HS-27A (cell line): ENCODE measurements around the gene EIF1.
"Not testable (repeated sequence)": the region's sequence is repeated elsewhere in the genome, so short reads cannot be mapped to it uniquely, and the experiment has no call there.

ENCODE experiments used
- DNase-seq: peaks from one replicate; pipeline ENCODE4 v3.0.0-alpha.2; 2012; ENCODE audit warnings: low read depth, missing footprints

Gene EIF1

GRCh38 chr17:41678907-41679739, 9.6 kb upstream of the EIF1 start:
- DNase-seq: no peak

- no peak for DNase-seq
Measured at GRCh38 chr17:41679740-41680425, 8.8 kb upstream of the EIF1 start.

- no peak for DNase-seq
Measured at GRCh38 chr17:41680426-41681040, 8.2 kb upstream of the EIF1 start.

GRCh38 chr17:41681776-41682175, 6.9 kb upstream of the EIF1 start:
- no peak for DNase-seq

GRCh38 chr17:41682631-41683030, 6.1 kb upstream of the EIF1 start:
- no peak for DNase-seq

GRCh38 chr17:41683441-41684007, 5.2 kb upstream of the EIF1 start:
- DNase-seq: no peak

- no peak for DNase-seq
Measured at GRCh38 chr17:41684035-41684434, 4.7 kb upstream of the EIF1 start.

- not testable (repeated sequence) for DNase-seq
Measured at GRCh38 chr17:41685753-41686152, 2.9 kb upstream of the EIF1 start.

GRCh38 chr17:41686281-41686680, 2.4 kb upstream of the EIF1 start:
- DNase-seq: no peak

GRCh38 chr17:41687828-41688640, 651 bp upstream of the EIF1 start:
- DNase-seq: no peak

- DNase-seq: no peak
Measured at GRCh38 chr17:41689497-41690299, 1.0 kb downstream of the EIF1 start.

- no peak for DNase-seq
Measured at GRCh38 chr17:41690497-41690896, 1.8 kb downstream of the EIF1 start.

GRCh38 chr17:41691031-41691777, 2.5 kb downstream of the EIF1 start:
- no peak for DNase-seq

- DNase-seq: no peak
Measured at GRCh38 chr17:41692722-41693521, 4.2 kb downstream of the EIF1 start.

- no peak for DNase-seq
Measured at GRCh38 chr17:41695134-41695661, 6.5 kb downstream of the EIF1 start.

GRCh38 chr17:41695954-41696757, 7.5 kb downstream of the EIF1 start:
- DNase-seq: no peak

GRCh38 chr17:41697122-41697962, 8.7 kb downstream of the EIF1 start:
- DNase-seq: no peak
